Smooth muscle cell (in vitro differentiated cells): ENCODE measurements around the gene APRT. TPM values are rescaled to one million over a fixed set of nuclear protein-coding genes. Genes with fewer than 3 reads are reported as not detected.

Experiments used
- DNase-seq: peaks from one replicate; lab custom pipeline; 2025; ENCODE audit not compliant: unreplicated experiment; lab: John Stamatoyannopoulos, UW
- H2AFZ ChIP-seq: fragments of 200-600 bp; sonication (generic); 2 replicates; pipeline ENCODE4 v1.6.0; 2016; ENCODE audit warnings: antibody characterized with exemption, low read depth, mild to moderate bottlenecking
- H3F3A ChIP-seq: fragments of 200-600 bp; sonication (generic); 2 replicates; pipeline ENCODE4 v1.6.0; 2017; ENCODE audit warnings: antibody characterized with exemption, low read depth
- H3K27ac ChIP-seq: fragments of 200-600 bp; sonication (generic); 2 replicates; pipeline ENCODE4 v1.5.1; 2016; ENCODE audit warnings: low read depth, mild to moderate bottlenecking
- H3K27me3 ChIP-seq: fragments of 200-600 bp; sonication (generic); 2 replicates; pipeline ENCODE4 v1.6.1; 2016; ENCODE audit warnings: low read depth, mild to moderate bottlenecking
- H3K36me3 ChIP-seq: fragments of 200-600 bp; sonication (generic); 2 replicates; pipeline ENCODE4 v1.5.1; 2016; ENCODE audit warnings: low read depth
- H3K4me1 ChIP-seq: fragments of 200-600 bp; sonication (generic); 2 replicates; pipeline ENCODE4 v1.5.1; 2016; ENCODE audit warnings: low read depth
- H3K4me2 ChIP-seq: fragments of 200-600 bp; sonication (generic); 2 replicates; pipeline ENCODE4 v1.6.0; 2016; ENCODE audit warnings: mild to moderate bottlenecking
- H3K4me3 ChIP-seq: fragments of 200-600 bp; sonication (generic); 2 replicates; pipeline ENCODE4 v1.5.1; 2016; ENCODE audit warnings: mild to moderate bottlenecking
- H3K79me2 ChIP-seq: fragments of 200-600 bp; sonication (generic); 2 replicates; pipeline ENCODE4 v1.6.0; 2016; ENCODE audit warnings: low read depth, mild to moderate bottlenecking
- H3K9ac ChIP-seq: fragments of 200-600 bp; sonication (generic); 2 replicates; pipeline ENCODE4 v1.6.0; 2016; ENCODE audit warnings: low read depth
- H3K9me3 ChIP-seq: fragments of 200-600 bp; sonication (generic); replicated peaks from 2 replicates; pipeline ENCODE4 v1.5.1; 2016; ENCODE audit warnings: low read depth
- H4K20me1 ChIP-seq: fragments of 200-600 bp; sonication (generic); 2 replicates; pipeline ENCODE4 v1.6.0; 2016; ENCODE audit warnings: low read depth
- CTCF ChIP-seq: fragments of 200-600 bp; sonication (generic); IDR thresholded peaks from 2 replicates; pipeline ENCODE4 v1.5.1; 2017; ENCODE audit warnings: borderline replicate concordance, mild to moderate bottlenecking, antibody characterized with exemption; ENCODE audit not compliant: insufficient read depth, poor library complexity, severe bottlenecking
- WGBS: methylation state at CpG from one replicate; pipeline ENCODE4 v1.1.7; 2016; ENCODE audit warnings: low lambda C conversion rate; 5-methylcytosine and 5-hydroxymethylcytosine counted together
- polyA plus RNA-seq: library from polyadenylated mRNA; unstranded; fragments of >200 nt; fragmentation: Nextera tagmentation; extraction: Ambion mirVana; gene quantifications from 2 replicates; pipeline ENCODE4 v1.2.1, GENCODE V29; 2016
- total RNA-seq: library from RNA; depleted of rRNA; stranded (reverse); fragments of >200 nt; gene quantifications from 2 replicates; pipeline ENCODE4 v1.2.3, GENCODE V29; 2014

Gene APRT
- total and polyA plus RNA-seq, 2 experiments from 2014 or later = 143 to 200 TPM

GRCh38 chr16:88857728-88858339 is 46.1 kb upstream of the APRT start:
- Histone ChIP-seq H3F3A (no peaks in the 10 kb centered on the region), H3K4me1 (peaks cover 3% of the 10 kb centered on the region), H3K9ac (peak overlapping the region; percentile 89), H3K27me3 (no peaks in the 10 kb centered on the region), H3K79me2 (peaks cover 20% of the 10 kb centered on the region), H3K27ac (peak overlapping the region; percentile 56), H3K36me3 (no peaks in the 10 kb centered on the region), H3K4me3 (peak overlapping the region; percentile 84), H3K4me2 (peak overlapping the region; percentile 90), H3K9me3 (no peaks in the 10 kb centered on the region), H4K20me1 (peaks cover 29% of the 10 kb centered on the region), H2AFZ (peak overlapping the region; percentile 91)
- DNase-seq = peak; percentile 30
- WGBS = 17% methylated on average over 12 of the region's 12 CpGs
- peak; percentile 60 for TF ChIP-seq CTCF

DNA sequence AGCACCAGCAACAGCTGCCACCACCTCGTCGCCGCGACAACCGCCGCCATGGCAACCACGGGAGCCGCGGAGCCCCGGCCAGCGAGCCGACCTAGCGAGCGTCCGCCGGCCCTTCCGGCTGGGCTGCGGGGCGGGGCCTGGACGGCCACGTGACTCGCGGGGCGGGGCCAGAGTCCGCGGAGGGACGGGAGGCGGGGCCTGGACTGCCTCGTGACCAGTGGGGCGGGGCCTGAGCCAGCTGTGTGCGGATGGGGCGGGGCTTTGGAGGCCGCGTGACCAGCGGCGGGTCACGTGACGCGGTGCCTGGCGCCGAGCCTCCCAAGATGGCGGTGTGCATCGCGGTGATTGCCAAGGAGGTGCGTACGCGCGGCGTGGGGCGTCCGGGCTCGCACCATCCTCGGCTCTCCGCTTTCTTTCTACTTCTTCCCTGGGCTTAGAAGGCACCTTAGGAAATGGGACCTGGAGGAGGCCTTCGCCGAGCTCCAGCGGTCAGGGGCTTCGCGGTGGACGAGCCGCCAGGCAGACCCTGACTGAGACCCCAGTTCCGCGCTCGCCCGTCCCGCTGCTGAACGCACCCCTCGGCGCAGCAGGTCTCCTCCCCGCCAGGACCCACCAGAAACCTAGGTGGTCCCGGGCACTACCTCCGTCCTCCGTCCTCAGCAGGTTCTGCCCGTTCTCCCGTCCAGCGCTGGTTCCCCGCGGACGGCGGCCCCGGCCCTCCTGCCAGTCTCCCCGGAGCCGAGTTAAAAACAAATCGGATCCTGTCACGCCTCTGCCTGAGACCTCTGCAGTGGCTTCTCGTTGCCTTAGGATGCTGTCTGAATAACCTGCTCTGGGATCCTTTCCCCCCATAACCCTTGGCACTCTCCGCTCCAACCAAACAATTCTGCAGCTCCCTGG is 45.4 kb upstream of the APRT start, which contains the start of the genes GALNS and TRAPPC2L:
Gene GALNS (minus strand): TSS at position 120 of the 900 bp plus-strand sequence. CDS start 70 bp downstream, at position 50.
Gene TRAPPC2L (plus strand): TSS at position 300 of the 900 bp plus-strand sequence. CDS start 24 bp downstream, at position 324.
- Histone ChIP-seq H3K36me3 (no peaks in the 10 kb centered on the region), H2AFZ (peak within 1 kb of the TSS; percentile 91), H3K27me3 (no peaks in the 10 kb centered on the region), H3K9ac (peak within 1 kb of the TSS; percentile 89), H3K79me2 (peaks cover 20% of the 10 kb centered on the region), H3K4me3 (peak within 1 kb of the TSS; percentile 84), H3K27ac (peak within 1 kb of the TSS; percentile 56), H3K4me1 (peaks cover 3% of the 10 kb centered on the region), H3K9me3 (no peaks in the 10 kb centered on the region), H3F3A (no peaks in the 10 kb centered on the region), H4K20me1 (peaks cover 29% of the 10 kb centered on the region), H3K4me2 (peak within 1 kb of the TSS; percentile 95)
- under 1% methylated on average over 69 of the region's 87 CpGs for WGBS
- DNase-seq = peak; percentile 98
- TF ChIP-seq CTCF = no peak

GRCh38 chr16:88856122-88856827 is 44.5 kb upstream of the APRT start:
- no peak for TF ChIP-seq CTCF
- peak overlapping the region; percentile 66 for H3K9ac ChIP-seq
- H3K27ac ChIP-seq = no peak overlapping the region
- peaks cover 20% of the 10 kb centered on the region for H3K79me2 ChIP-seq
- H3F3A ChIP-seq = no peaks in the 10 kb centered on the region
- no peaks in the 10 kb centered on the region for H3K27me3 ChIP-seq
- 19% methylated on average over 22 of the region's 53 CpGs for WGBS
- peak overlapping the region; percentile 84 for H3K4me3 ChIP-seq
- H3K4me1 ChIP-seq = peaks cover 3% of the 10 kb centered on the region
- H4K20me1 ChIP-seq = peaks cover 29% of the 10 kb centered on the region
- H3K9me3 ChIP-seq = no peaks in the 10 kb centered on the region
- H3K36me3 ChIP-seq = no peaks in the 10 kb centered on the region
- no peak overlapping the region for H2AFZ ChIP-seq
- no peak for DNase-seq
- peak overlapping the region; percentile 95 for H3K4me2 ChIP-seq
